Psoas muscle (tissue), 8 donors: ENCODE measurements around the gene TSKU. TPM values are rescaled to one million over a fixed set of nuclear protein-coding genes. Genes with fewer than 3 reads are reported as not detected.
A peak's percentile ranks its signal among the peaks of the same experiment; 100 is the strongest.

Experiments
- ATAC-seq, 4 donors: fragments of 200-7000 bp; cut with Tn5 transposase; one replicate each; pipeline ENCODE4 v1.9.1; 2020; ENCODE audit warnings: moderate library complexity in 3 of 4, mild to moderate bottlenecking in 2 of 4
- DNase-seq, 2 donors: peaks; one replicate each; pipeline ENCODE4 v3.0.0-alpha.2; 2020
- H3K27ac ChIP-seq: fragments of 200-600 bp; one replicate; pipeline ENCODE4 v1.8.0; 2022
- H3K27me3 ChIP-seq, 3 donors: fragments of 200-600 bp in 1 of 3; one replicate each; pipeline versions ENCODE4 v1.6.1 to v1.8.0; 2013 to 2022; ENCODE audit warnings: low read length in 2 of 3, mild to moderate bottlenecking in 2 of 3, moderate library complexity in 1 of 3; ENCODE audit not compliant: insufficient read depth in 3 of 3
- H3K36me3 ChIP-seq, 2 donors: fragments of 200-600 bp in 1 of 2; one replicate each; pipeline versions ENCODE4 v1.6.1 to v1.8.0; 2013 to 2022; ENCODE audit warnings: low read depth in 1 of 2, mild to moderate bottlenecking in 1 of 2, moderate library complexity in 1 of 2; ENCODE audit not compliant: insufficient read depth in 1 of 2
- H3K4me1 ChIP-seq: fragments of 200-600 bp; one replicate; pipeline ENCODE4 v1.8.0; 2022
- H3K4me3 ChIP-seq: fragments of 200-600 bp; one replicate; pipeline ENCODE4 v1.8.0; 2022; ENCODE audit warnings: mild to moderate bottlenecking
- H3K9me3 ChIP-seq: fragments of 200-600 bp; one replicate; pipeline ENCODE4 v1.8.0; 2022
- WGBS, 3 donors: extraction: QIAGEN DNeasy Blood & Tissue Kit; methylation state at CpG; one replicate each; pipeline versions ENCODE4 v1.1.6 to v1.1.7; 2013; 5-methylcytosine and 5-hydroxymethylcytosine counted together
- intact Hi-C, 2 donors: fragments of 100-400 bp; cut with DNase I; formaldehyde crosslinking; loops; one replicate each; pipeline versions ENCODE4 v1.11.0 to v1.14.2; 2022
- polyA plus RNA-seq, 3 donors: library from polyadenylated mRNA; stranded (reverse); fragments of 200-250 nt; gene quantifications; one replicate each; pipeline ENCODE4 v1.2.3, GENCODE V29; 2013
- total RNA-seq, 4 donors: library from RNA; stranded (reverse); fragmentation: NEBNext Ultra II Directional in 2 of 4; extraction: Animal tissue kit (Norgen Biotek cat#: 25700) in 2 of 4; gene quantifications; one replicate each; pipeline versions ENCODE4 v1.2.1 to v1.2.4, GENCODE V29; 2021 to 2023
- TF ChIP-seq, protein P1 (sequence below): fragments of 200-600 bp; IDR thresholded peaks from one replicate; pipeline ENCODE4 v1.8.0; 2022; ENCODE audit warnings: antibody characterized with exemption
- donor health status: healthy with polysubstance abuse.
- donor health status: DM: no; HTN: no; CAD: no; lungs with moderate emphysema.
- donor health status: Bipolar disorder and iron deficiency.
- donor health status: healthy.
- donor health status: DM: yes; HTN: yes; CAD: no.
- donor health status: DM: no; HTN: no; CAD: no.
- donor health status: DM: no; HTN: no; CAD: no.
- donor health status: DM: yes; HTN: yes; CAD: no.

Gene TSKU
- total and polyA plus RNA-seq, 7 donors: 3.1 to 11.4 (median 4.0) TPM

GRCh38 chr11:76781807-76782530, 1.2 kb upstream of the TSKU start:
- Histone ChIP-seq H3K27me3 (peaks cover 0 to 10% (median 0%) of the 10 kb centered on the region in 3 donors), H3K27ac (peak overlapping the region; percentile 67), H3K9me3 (peaks cover 8% of the 10 kb centered on the region), H3K36me3 (no peaks in the 10 kb centered on the region), H3K4me3 (peak overlapping the region; percentile 80), H3K4me1 (peaks cover 3% of the 10 kb centered on the region)
- ATAC-seq (no peak), DNase-seq (no peak)
- TF ChIP-seq, protein P1, sequence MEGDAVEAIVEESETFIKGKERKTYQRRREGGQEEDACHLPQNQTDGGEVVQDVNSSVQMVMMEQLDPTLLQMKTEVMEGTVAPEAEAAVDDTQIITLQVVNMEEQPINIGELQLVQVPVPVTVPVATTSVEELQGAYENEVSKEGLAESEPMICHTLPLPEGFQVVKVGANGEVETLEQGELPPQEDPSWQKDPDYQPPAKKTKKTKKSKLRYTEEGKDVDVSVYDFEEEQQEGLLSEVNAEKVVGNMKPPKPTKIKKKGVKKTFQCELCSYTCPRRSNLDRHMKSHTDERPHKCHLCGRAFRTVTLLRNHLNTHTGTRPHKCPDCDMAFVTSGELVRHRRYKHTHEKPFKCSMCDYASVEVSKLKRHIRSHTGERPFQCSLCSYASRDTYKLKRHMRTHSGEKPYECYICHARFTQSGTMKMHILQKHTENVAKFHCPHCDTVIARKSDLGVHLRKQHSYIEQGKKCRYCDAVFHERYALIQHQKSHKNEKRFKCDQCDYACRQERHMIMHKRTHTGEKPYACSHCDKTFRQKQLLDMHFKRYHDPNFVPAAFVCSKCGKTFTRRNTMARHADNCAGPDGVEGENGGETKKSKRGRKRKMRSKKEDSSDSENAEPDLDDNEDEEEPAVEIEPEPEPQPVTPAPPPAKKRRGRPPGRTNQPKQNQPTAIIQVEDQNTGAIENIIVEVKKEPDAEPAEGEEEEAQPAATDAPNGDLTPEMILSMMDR: no peak
- WGBS, 3 donors: 74 to 81% (median 80%) methylated on average over 5 of the region's 5 CpGs
- intact Hi-C loops: no loop called here

DNA sequence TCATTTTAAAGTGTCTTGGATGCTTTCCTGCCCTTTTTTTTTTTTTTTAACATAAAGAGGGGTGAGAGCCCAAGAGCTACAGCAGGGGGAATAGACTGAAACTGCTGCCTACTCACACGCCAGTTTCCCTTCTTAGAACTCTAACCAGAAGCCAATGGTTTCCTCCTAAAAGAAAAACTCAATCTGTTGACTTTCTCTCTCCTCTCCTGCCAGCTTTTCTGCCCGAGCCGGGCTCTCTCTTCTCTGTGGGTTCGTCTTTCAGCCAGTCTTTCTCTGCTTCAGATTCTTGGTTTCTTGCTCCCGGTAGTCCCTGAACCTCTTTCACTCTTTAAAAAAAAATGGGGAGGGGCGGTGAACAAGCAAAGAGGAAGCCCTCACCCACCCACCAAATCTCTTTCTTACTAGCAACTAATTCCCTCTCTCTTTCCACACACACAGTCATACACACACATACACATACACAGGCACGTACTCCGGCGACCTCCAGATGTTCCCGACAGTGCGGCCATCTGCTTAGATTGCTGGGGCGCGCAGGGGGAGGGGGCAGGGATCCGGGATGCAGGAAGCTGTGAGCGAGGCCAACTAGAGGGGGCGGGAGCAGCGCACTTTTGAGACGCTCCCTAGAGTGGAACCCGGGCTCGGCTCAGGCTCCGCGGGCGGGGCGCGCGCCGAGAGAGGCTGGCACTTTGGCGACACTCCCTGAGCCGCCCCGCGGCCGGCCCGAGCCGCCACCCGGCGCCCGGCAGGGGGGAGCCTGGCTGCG, 444 bp upstream of the TSKU start:
- ATAC-seq (peak; percentile 63 to 75 (median 68)), DNase-seq (peak; percentile 90 to 94)
- Histone ChIP-seq H3K9me3 (peaks cover under 1% of the 10 kb centered on the region), H3K27me3 (peaks cover 0 to 7% (median 0%) of the 10 kb centered on the region in 3 donors), H3K36me3 (no peaks in the 10 kb centered on the region), H3K27ac (peak overlapping the region; percentile 67), H3K4me1 (peaks cover 3% of the 10 kb centered on the region), H3K4me3 (peak overlapping the region; percentile 80)
- WGBS, 3 donors: 3 to 6% (median 4%) methylated on average over 27 to 38 of the region's 38 CpGs
- intact Hi-C loops: no loop called here
- TF ChIP-seq, protein P1: no peak

GRCh38 chr11:76783896-76784813, 999 bp downstream of the TSKU start:
- Histone ChIP-seq H3K27ac (peak overlapping the region; percentile 68), H3K9me3 (no peaks in the 10 kb centered on the region), H3K4me3 (peak overlapping the region; percentile 80), H3K27me3 (peaks cover 0 to 7% (median 0%) of the 10 kb centered on the region in 3 donors), H3K36me3 (no peaks in the 10 kb centered on the region), H3K4me1 (peaks cover 3% of the 10 kb centered on the region)
- intact Hi-C loops: no loop called here
- DNase-seq (peak; percentile 73 to 77), ATAC-seq (peak; percentile 39 to 56 (median 50))
- 7 to 12% (median 11%) methylated on average over 54 to 65 of the region's 65 CpGs for WGBS, 3 donors
- TF ChIP-seq, protein P1: no peak

GRCh38 chr11:76785513-76785912, 2.4 kb downstream of the TSKU start:
- Histone ChIP-seq H3K4me3 (no peak overlapping the region), H3K9me3 (no peaks in the 10 kb centered on the region), H3K4me1 (peaks cover 3% of the 10 kb centered on the region), H3K27me3 (peaks cover 0 to 3% (median 0%) of the 10 kb centered on the region in 3 donors), H3K36me3 (no peaks in the 10 kb centered on the region), H3K27ac (no peak overlapping the region)
- intact Hi-C loops: no loop called here
- ATAC-seq (no peak), DNase-seq (no peak)
- WGBS, 3 donors: 79 to 90% (median 84%) methylated on average over 6 of the region's 6 CpGs
- TF ChIP-seq, protein P1: no peak
